H1 (cell line): ENCODE data around the gene GABRG3. TPM values are rescaled to one million over a fixed set of nuclear protein-coding genes. Genes with fewer than 3 reads are reported as not detected.

Experiments used
- CHD2 ChIP-seq: IDR thresholded peaks from 2 replicates; pipeline ENCODE4 v1.6.1; 2012; ENCODE audit warnings: low read length, improper control_type of control experiment
- MAFK ChIP-seq: IDR thresholded peaks from 2 replicates; pipeline ENCODE4 v1.6.1; 2012; ENCODE audit warnings: low read depth, mild to moderate bottlenecking, improper control_type of control experiment, low read length
- ZNF274 ChIP-seq: IDR thresholded peaks from 2 replicates; pipeline ENCODE4 v1.7.0; 2012; ENCODE audit warnings: low read length, borderline replicate concordance; ENCODE audit errors: extremely low read depth
- polyA plus RNA-seq, 7 experiments: library from polyadenylated mRNA; depleted of rRNA in 3 of 7; stranded (reverse) in 5 of 7; unstranded in 2 of 7; fragments of >200 nt in 5 of 7; fragments of 200-250 nt in 2 of 7; gene quantifications; 1 replicate in 5 of 7; 2 replicates in 1 of 7; 4 replicates in 1 of 7; pipeline versions ENCODE4 v1.2.1 to v1.2.3, GENCODE V29; 2011 to 2013; ENCODE audit warnings: missing spikeins in 2 of 7, mixed read lengths in 2 of 7
- total RNA-seq: library from RNA; stranded (reverse); fragmentation: NEBNext Ultra II Directional; extraction: Animal tissue kit (Norgen Biotek cat#: 25700); gene quantifications from 2 replicates; pipeline ENCODE4 v1.2.1, GENCODE V29; 2021

Gene GABRG3
- total and polyA plus RNA-seq, 2 of the 8 experiments (the other 6 are each of a cell fraction or from before 2014, with no cell fraction given): 0.17 to 0.80 TPM

- TF ChIP-seq ZNF274 (no peak), CHD2 (no peak), MAFK (no peak)
Measured at GRCh38 chr15:27336676-27337075, 365.7 kb downstream of the GABRG3 start (continued).
